Hematopoietic multipotent progenitor cell treated with erythropoietin and hydrocortisone succinate and interleukin-3 and kit ligand, for 15 days (in vitro differentiated cells): ENCODE data around the gene MYH9.
"Not testable (repeated sequence)": the region's sequence is repeated elsewhere in the genome, so short reads cannot be mapped to it uniquely, and the experiment has no call there.

Experiments used
- DNase-seq: peaks from one replicate; pipeline ENCODE4 v3.0.0-alpha.2; 2015; ENCODE audit warnings: low spot score

The MYH9 gene

DNA sequence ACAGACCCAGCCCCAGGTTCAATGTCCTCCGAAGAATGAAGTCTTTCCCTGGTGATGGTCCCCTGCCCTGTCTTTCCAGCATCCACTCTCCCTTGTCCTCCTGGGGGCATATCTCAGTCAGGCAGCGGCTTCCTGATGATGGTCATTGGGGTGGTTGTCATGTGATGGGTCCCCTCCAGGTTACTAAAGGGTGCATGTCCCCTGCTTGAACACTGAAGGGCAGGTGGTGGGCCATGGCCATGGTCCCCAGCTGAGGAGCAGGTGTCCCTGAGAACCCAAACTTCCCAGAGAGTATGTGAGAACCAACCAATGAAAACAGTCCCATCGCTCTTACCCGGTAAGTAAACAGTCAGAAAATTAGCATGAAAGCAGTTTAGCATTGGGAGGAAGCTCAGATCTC is 120.7 kb downstream of the MYH9 start:
- DNase-seq: no peak

DNA sequence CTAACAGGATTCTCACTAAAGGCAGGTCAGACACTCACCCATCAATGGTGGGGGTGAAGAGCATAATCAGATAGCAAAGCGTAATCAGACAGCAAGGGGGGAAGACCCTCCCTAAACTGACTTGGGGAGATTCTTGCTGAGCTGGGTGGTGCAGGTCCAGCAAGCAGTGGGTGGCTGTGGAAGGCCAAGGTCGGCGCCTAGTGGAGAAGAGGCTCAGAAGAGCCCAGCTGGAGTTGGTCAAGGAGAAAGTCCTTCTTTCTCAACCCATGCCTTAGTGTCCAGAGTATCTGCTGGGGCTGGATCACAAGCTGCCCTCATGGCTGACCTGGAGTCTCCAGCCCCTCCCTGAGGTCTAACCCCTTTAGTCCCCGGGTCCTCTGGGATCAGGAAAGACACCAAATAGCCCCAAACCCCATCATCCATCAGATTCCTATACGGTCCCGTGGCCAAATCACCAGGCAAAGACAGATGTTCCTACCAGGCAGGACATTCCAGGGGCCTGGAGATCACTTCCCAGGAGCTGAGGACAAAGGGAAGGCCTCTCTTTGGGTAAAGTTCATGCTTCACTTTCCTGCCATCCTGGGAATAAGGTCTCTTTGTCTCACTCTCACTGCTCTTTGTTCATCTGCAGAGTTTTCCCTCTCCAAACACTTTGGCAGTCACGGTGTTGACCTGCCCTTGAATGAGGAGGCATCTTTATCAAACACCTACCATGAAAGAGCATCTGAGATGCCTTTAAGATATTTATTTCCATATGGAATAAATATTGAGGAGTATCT is 123.7 kb downstream of the MYH9 start:
- not testable (repeated sequence) for DNase-seq

DNA sequence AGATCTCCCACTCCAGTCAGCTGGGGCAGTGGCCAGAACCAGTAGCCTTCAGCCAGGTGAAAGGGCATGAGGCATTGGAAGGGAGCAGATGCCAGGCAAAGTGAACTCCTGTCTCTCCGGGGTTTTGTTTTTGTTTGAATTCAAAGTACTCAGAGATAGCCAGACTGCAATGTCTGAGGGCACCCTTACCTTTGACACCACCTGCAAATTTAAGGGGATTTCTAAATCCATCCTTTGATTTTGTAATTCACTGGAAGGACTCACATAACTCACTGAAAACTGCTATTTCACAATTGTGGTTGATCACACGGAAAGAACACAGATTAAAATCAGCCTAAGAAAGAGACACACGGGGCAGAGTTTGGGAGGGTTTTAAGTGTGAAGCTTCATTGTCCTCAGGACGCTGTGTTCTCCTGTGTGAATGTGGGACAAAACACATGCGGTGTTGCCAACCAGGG is 124.5 kb downstream of the MYH9 start:
- not testable (repeated sequence) for DNase-seq

DNA sequence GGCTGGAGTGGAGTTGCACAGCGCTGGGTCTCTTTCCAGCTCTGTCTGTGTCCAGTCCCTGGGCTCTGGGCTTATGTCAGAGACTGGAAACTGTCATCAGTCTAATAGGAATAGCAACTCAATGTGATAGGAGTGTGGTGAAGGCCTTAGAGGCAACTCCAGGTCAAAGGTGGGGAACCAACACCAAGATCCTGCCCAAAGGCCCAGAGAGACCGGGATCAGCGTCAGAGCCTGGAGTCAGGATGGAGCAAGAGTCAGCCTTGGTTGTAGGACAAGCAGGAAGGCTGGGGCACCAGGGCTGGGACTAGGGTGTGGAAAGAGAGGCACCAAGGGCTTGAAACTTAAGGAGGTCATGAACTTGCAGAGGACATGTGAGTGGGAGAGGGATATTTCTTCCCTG is 125.5 kb downstream of the MYH9 start:
- not testable (repeated sequence) for DNase-seq

DNA sequence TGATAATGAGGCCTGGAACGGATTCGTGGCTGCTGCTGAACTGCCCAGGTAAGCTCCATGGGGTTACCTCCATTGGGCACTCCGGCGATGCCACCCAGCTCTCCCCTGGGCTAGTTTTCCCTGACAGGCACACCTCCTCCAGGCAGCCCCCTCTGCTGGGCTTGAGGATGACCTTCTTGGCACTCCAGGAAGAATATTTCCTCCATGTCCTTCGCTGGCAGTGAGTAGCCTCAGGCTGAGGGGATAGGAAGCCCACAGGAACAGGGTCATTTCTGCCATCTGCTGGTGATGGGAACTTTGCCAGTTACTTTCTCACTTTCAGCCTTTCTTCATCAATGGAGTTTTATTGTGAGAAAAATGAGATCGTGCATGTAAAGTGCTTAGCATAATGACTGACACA is 126.1 kb downstream of the MYH9 start:
- not testable (repeated sequence) for DNase-seq

DNA sequence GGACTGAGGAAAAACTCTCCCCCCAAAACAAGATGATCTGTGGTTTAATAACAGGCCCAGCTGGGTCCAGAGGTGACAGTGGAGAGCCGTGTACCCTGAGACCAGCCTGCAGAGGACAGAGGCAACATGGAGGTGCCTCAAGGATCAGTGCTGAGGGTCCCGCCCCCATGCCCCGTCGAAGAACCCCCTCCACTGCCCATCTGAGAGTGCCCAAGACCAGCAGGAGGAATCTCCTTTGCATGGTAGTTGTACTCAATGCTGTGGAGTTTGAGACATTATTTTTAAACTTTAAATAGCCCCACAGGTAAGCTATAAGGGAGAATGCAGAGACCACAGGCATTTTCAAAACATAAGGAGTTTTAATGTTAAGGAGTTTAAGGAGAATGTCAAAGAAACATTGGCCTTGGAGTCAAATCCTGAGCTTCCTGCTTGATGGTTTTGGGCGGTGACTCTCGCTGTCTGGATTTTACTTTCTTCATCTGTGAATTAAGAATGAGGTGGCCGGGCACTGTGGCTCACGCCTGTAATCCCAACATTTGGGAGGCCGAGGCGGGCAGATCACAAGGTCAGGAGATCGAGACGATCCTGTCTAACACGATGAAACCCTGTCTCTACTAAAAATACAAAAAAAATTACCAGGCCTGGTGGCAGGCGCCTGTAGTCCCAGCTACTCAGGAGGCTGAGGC is 128.0 kb downstream of the MYH9 start:
- no peak for DNase-seq

DNA sequence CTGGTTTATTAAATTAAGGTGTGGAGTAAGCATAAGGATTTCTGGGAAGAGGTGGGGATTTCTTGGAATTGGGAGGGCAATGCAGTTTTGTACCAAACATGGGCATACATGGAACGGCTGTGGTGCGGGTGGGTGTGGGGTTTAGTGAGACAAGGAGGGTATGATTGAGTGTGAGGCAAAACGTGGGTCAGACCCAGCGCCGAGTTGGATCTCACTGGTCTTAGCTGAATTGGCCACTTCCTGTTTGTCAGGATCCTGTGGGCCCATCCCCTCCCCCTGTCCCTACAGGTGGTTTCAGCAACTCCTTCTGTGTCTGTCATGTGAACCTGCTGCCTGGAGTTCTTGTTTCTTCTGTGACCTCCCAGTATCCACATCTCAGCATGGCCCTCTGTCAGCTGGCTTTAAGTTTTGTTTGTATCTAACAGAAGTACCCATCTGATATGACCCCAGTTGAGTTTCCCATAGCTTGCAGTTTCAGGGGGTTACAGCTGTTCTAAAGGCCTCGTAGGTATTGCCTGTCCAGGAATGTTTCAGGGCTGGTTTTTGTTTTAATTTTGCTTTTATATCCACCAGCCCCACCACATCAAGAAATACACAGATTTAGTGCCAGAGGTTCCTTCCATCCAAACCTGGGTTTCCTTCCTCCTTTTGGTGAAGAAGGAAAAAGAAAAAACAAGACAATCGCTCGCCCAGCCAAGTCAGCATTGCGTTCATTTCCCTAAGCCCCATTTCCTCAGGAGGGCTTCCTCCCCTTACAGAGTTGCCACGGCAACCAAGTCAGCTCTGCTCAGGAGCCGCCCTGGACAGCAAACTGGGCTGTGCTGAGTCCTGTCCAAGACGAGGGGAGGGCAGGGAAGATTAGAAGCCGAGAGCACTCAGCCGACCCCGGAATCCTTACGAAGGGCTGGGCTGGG is 128.8 kb downstream of the MYH9 start:
- peak; percentile 23 for DNase-seq

DNA sequence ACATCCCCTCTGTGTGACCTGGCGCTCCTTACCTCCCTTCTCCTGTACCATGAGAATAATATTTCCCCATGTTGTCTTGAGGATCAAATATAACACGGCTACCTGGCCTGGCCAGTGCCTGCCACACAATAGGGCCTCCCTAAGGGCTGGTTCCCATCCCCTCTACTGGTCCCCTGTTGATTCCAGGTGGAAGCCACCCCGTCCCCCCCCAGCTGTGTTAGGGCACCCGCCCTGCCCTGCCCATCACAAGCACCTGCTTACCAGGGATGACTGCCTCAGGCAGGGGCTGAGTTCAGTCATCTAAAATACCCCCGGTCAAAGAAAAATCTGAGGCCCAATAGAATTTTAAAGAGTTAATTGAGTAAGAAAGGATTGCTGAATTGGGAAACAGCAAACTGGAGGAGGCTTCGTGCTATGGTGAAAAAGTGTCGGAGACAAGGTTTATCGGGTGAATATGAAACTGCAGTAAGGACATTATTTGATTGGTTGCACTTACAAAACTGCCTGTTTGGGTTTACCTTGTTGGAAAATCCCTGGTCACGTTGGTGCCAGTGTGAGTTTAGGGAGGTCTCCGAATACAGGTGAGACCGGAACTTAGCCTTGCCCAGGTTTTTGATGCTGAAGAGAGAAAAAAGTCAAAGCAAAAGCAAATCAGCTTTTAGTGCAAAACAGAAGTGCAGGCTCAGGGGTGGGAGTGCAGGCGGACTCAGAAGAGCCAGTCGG is 129.7 kb downstream of the MYH9 start:
- DNase-seq: no peak

DNA sequence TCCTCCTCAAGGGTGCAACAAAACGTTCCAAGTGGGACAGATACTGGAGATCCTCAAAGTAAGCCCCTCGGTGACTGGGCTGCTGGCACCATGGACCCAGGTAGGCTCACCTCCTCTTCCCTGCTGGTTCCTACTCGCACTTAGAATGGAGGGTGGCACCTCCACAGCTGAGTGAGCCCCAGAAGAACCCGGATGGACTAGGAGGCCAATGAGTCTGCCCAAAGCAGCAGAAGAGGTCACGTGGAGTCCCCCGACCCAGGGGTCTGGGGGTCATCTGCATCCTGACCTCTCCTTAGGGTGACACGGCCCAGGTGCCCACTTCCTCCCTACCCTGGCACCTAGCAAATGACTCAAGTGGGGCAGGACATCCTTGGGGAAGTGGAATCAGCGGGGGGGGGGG is 130.5 kb downstream of the MYH9 start:
- no peak for DNase-seq

DNA sequence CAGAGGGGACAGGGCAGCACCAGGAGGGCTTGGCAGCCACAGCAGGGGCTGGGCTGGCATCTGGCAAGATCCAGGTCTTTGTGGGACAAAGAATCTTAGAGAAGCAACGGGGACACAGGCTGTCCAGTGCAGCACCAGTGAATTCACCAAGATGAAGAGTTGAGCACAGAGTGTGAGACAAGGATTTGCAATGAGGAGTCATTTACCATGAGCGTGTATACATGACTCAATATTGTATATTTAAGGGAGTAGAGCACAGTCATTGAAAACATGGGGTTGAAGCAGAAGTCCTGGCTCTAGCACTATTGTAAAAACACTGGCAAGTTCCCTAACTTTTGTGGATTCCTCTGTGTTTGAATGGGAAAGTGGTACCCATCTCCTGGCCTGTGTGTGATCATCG is 131.3 kb downstream of the MYH9 start:
- no peak for DNase-seq

DNA sequence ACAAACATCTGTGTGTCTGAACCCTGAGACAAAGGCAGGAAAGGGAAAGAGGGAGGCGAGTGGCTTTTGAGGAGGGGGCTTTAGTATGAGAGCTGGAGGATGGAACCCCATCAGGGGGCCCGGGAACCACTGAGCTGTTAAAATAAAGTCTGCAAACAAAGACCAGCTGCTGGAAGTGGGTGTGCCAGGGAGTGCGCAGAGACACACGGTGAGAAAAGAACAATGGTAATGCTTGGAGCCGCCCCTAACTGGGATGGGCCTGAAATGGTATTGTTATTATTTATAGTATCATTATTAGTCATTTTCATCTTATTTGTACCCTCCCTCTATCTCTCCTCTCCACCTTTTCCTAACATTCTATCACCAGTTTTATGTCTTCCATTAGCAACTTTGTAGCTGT is 132.2 kb downstream of the MYH9 start:
- not testable (repeated sequence) for DNase-seq

DNA sequence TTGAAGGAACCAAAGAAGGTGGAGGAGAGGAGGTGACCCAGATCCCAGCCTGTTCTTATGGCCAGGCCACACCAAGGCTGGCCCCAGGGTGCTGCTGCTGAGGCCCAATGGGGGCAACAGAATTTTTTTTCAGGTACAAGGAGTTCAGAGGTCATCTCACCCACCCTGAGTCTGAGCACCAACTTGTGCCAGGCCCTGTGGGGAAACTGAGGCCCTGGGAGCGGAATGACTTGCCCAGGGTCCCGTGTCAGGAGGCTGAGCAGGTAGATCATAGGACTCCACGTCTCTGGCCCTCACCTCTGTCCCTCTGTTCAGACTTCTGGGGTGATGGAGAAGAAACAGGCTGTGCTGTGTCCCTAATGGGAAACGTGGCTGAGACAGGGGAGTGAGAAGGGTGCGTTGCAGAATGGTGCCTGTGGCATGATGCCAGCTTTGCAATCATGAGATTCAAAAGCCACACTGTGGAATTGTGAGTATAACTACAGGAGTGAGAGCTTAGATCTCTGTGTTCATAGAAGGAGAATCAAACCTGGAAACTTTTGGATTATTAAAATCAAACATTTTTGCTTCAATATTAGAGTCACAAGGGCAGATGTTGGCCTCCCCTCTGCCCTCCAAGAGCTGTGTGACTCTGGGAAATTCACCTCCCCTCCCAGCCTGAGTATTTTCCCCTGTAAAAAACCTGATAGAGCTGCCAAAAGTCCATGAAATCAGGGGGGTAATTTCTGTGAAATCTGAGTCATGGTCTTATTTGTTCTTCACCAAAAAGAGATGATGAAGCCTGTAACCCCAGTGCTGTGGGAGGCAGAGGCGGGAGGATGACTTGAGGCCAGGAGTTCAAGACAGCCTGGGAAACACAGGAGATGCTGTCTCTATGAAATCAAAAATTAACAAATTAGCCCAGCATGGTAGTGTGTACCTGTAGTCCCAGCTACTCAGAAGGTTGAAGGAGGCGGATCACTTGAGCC is 134.0 kb downstream of the MYH9 start:
- DNase-seq: peak; percentile 64

DNA sequence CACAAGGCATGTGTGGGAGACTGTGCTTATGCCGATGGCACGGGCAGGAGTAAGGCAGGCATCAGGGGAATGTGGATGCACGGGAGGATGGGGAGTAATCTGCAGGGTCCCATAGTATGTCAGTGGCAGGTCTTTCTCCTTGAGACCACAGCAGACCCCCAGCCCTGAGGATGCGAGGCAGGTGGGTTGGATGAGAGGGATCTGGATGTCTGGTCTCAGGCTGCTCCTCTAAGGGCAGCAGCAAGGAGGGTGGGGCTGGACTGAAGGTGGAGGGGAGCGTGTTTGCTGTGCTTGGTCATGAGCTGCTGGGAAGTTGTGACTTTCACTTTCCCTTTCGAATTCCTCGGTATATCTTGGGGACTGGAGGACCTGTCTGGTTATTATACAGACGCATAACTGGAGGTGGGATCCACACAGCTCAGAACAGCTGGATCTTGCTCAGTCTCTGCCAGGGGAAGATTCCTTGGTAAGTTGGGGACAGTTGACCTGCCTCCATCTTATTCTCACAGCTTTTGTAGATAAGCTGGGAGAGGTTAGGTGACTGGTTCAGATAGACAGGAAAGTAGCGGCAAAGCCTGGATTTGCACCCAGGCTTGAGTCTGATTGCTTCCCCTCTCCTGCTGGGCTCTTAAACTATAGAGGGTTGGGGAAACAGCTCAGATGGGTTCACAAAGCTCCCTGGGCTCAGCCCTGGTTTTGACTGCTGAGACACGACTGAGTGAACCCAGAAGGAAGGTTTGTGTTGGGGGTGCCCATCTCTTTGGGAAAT is 134.8 kb downstream of the MYH9 start, which contains the start of gene APOL1:
TSS of gene APOL1 (plus strand) at position 380 of the 769 bp plus-strand sequence. CDS start 1,823 bp downstream, outside the sequence.
- DNase-seq: peak; percentile 80

DNA sequence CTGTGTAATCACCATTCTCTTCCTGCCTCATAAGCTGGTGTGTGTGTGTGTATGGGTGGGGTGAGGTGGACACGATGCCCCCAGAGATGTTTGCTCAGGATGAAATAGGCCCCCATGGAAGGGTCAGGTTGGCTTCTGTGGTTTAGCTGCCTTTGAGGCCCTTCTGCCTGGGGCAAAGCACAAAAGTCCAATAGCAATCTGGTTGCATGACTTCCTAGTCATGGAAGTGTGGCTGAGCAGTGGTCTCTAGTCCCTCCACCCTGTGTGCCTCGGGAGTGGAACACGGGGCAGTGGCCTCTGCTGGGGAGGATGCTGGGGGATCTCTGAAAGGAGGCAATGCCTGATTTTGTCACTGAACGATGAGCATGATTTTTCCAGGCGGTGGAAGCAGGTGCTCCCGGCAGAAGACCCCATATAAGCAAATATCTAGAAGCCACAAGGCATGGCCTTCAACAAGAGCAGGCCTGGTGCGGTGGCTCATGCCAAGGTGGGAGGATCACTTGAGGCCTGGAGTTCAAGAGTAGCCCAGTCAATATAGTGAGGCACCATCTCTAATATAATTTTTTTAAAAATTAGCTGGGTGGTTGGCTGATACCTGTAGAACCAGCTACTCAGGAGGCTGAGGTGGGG is 135.7 kb downstream of the MYH9 start:
- not testable (repeated sequence) for DNase-seq

DNA sequence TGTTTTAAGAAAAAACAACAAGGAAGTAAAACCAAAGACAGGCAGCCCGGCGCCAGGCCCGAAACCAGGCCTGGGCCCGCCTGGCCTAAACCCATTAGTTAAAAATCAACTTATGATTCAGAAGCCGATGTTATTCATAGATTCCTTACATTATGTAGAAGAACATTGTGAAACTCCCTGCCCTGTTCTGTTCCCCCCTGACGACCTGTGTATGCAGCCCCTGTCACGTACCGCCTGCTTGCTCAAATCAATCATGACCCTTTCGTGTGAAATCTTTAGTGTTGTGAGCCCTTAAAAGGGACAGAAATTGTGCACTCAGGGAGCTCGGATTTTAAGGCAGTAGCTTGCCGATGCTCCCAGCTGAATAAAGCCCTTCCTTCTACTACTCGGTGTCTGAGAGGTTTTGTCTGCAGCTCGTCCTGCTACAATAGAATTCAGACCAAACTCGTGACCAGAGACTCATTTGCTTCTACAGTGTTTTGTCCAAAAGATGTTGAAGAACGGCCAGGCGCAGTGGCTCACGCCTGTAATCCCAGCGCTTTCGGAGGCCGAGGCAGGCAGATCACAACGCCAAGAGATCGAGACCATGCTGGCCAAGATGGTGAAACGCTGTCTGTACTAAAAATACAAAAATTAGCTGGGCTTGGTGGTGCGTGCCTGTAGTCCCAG is 137.3 kb downstream of the MYH9 start:
- not testable (repeated sequence) for DNase-seq

DNA sequence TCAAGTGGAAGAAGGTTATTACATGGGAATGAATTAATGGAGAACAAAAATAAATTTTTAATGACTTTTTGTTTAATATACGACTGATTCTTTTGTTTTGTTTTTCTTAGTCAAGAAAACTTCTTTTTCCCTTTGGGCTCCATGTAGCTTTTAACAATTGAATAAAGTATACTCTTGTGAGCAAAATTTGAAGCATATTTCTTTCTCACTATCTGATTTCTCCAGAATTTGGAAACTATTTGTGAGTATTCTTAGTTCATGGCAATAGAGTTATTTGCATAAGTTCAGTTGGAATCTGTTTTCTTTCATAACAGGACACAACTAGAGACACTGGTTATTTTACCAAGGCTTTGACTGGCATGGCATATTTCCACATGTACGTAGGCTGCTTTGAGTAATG is 138.6 kb downstream of the MYH9 start:
- no peak for DNase-seq

DNA sequence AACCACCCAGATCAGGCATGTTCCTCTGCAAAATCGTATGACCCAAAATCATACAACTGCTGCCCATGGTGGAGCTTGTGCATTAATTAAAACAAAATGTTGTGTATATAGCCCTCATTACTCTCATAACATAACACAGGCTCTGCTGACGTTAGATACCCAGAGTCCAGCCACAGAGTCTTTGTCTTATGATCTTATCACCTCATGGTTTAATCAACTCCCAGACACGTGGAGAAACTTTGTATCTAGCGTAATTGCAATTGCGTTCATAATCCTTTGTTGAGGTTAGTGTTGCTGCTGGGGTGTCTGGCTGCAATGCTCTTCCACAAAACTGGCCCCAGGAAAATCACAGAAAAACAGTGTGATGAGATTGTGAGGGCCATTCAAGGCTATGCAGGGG is 139.8 kb downstream of the MYH9 start:
- DNase-seq: no peak

DNA sequence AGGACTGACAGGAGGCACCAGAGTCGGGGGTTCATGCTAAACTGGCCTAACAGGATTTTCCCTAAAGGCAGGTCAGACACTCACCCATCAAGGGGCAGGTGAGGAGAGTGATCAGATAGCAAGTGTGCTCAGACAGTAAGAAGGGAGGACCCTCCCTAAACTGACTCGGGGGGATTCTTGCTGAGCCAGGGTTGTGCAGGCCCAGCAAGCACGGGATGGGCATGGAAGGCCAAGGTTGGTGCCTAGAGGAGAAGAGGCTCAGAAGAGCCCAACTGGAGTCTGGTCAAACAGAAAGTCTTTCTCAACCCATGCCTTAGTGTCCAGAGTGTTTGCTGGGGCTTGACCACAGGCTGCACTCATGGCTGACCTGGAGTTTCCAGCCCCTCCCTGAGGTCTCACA is 141.0 kb downstream of the MYH9 start:
- no peak for DNase-seq
